Loucy (cell line): ENCODE results near the gene CUBN.

Experiments
- CTCF ChIP-seq: fragments of 200-600 bp; sonication (generic); conservative IDR thresholded peaks from 2 replicates; pipeline ENCODE4 v1.5.1; 2014; ENCODE audit warnings: mild to moderate bottlenecking, antibody characterized with exemption, low read length
- EZH2phosphoT487 ChIP-seq: fragments of 200-600 bp; IDR thresholded peaks from 2 replicates; pipeline ENCODE4 v1.6.1; 2018; ENCODE audit warnings: antibody characterized with exemption, mild to moderate bottlenecking, moderate library complexity, borderline replicate concordance

- TF ChIP-seq CTCF = no peak
- TF ChIP-seq EZH2phosphoT487 = no peak
Observed at GRCh38 chr10:16811292-16811691, 318.3 kb downstream of the CUBN start.
